HG02840 (cell line): ENCODE data around the gene CACNA2D3.

Source experiments
- ATAC-seq: cut with Tn5 transposase; IDR thresholded peaks from one replicate; pipeline ENCODE4 v1.9.1; 2021; ENCODE audit warnings: mild to moderate bottlenecking, moderate library complexity, moderate number of reproducible peaks; ENCODE audit not compliant: unreplicated experiment, low FRiP score

CACNA2D3 gene

DNA sequence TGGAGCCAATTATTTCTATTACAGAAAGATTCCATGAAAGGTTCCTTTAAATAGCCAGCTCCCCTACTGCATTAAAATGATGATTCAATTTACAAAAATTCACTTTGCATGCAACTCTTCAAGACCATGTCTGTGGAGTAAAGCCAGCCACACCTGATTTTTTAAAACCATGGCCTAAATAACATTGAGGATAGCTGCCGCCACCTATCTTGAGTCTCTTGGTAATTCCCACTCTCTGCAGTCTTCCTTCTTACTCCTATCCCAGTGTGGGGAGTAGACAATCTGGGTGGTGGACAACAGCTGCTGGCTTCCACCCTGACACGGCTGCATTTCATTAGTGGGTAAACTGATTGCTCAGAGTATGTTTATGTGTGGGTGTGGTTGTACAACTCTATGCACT is 794.8 kb downstream of the CACNA2D3 start:
- no peak for ATAC-seq

DNA sequence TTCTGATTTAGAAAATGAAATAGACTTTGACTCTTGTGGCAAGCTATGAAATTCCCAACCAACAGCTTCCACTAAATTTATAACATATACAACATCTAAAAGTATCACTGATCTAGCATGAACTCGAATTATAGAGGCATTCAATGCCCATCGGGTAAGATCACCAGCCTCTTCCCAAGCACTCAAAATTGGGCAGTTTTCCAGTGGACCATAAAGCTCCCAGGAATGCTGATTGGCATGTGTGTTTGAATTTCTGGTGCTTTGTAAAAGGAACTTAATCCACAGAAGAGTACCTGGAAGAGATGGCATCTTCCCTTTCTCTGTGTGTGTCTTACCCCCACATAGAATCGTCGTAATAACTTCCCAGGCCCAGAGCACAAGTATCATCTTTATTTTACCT is 795.5 kb downstream of the CACNA2D3 start:
- no peak for ATAC-seq

DNA sequence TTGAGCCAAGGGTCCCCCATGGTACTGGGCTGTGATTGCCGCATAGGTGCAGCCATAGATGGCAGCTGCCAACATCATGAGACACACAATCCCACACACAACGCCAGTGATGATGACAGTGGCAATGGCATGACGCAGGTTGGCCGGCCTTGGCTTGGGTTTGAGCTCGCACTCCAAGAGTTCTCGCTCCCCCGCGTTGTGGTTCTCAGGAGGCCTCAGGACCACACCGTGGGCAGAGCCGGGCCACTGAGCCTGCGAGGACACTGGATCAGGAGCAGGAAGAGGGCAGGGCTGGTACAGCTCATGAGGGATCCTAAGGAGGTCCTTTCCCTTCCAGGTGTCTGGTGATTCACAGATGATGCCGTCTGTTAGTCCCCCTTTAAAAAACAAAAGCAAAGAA is 796.2 kb downstream of the CACNA2D3 start:
- no peak for ATAC-seq

DNA sequence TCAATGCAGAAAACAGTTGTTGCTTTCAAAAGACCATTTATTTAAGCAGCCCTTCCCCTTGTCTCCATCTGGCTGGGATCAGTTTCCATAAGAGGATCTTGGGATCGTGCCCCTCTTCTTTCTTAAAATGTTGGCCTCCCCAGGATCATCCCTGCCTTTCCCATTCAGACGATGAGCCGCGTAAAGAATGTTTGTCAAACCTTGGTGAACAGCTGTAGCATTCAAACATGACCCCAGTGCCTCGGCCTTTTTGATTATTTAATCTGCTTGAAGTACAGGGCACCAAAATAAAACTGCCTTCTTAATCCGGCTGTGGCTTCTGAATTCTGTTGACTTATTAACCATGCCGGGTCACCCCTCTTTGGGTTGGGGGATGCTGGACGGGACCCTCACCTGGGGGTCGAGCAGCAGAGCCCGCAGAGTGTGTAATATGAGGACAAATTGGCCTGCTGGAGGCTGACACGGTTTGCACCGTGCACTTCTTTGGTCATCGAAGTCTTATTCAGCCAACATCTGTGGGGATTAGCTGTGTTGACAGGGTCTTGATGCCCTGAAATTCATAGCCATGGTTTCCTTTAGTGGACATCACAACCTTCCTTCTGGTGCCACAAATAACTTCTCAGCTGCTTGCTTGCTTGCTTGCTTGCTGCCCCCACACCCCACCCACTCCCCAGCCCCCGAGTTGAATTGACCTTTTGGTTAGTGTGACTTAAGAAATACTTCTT is 805.9 kb downstream of the CACNA2D3 start, which contains the start of gene LRTM1:
TSS of gene LRTM1 (minus strand) at position 14 of the 725 bp plus-strand sequence. CDS start 148 bp downstream, outside the sequence.
- ATAC-seq = no peak

DNA sequence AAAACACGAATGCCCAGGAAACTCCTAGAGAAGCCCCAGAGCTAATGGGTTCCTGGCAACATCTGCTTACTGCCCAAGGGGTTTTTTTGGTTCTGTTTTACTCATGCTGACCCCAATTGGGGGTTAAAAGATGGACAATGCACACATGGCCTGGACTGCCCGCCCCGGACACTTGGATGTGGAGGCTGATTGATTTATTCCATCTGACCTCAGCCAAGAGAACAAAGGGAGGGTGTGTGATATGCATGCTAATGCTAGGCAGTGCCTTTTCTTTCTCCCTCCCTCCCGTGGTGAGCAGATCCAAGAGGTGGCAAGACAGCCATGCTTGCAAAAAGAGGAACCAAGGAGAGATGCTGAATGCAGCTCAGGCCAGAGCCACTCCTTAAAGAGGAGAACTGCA is 808.8 kb downstream of the CACNA2D3 start:
- no peak for ATAC-seq

DNA sequence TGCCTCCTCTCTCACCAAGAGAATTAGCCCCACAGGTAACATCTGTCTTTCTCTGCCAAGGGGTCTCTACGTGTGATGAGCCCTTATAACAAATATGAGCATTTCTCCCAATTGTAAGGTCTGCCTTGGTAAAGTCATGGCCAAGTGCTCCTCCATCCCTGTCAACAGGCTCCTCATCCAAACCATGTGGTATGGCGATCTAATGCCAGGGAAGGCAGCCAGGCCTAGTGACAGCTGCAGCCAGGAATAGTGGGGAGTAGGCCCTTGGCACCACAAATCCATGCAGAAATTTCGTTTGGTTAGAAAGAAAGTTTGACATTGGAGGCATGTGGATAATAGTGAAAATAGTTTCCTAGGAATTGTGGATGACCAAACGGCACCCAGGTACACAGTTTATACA is 810.3 kb downstream of the CACNA2D3 start:
- ATAC-seq = no peak

DNA sequence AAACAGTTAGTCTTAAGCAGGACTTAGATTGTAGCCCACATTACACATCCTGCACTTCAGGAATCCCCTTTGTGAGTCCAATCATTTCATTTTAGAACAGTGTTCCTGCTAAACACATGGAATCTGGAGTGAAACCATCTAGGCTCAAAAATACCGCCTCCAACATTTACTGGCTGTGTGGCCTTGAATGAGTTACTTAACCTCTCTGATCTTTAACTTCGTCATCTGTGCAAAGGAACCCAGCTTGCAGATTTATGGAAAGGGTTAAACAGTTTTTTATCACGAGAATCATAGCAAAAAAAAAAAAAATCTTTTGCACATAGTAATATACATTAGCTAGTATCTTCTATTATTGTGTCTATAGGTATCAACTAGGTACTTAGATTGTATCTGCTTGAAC is 813.5 kb downstream of the CACNA2D3 start:
- ATAC-seq = no peak

DNA sequence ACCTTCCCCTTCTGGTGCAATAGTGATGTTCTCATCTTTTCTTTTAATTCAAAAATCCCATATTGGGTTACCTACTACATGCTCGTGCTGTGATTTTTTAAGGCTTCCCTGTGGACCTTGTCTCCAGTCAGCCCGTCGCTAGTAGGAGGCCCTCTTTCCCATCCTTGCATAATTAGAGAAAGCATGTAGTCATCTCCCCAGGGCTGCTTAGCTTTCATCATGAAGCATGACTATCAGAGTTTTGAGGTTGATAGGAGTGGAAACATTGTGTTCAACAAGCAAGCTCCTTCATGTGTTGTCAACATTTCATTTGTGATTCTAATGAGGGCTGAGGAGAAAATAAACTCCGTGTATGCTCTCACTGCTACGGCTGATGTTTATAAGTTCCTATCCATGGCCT is 814.2 kb downstream of the CACNA2D3 start:
- no peak for ATAC-seq

DNA sequence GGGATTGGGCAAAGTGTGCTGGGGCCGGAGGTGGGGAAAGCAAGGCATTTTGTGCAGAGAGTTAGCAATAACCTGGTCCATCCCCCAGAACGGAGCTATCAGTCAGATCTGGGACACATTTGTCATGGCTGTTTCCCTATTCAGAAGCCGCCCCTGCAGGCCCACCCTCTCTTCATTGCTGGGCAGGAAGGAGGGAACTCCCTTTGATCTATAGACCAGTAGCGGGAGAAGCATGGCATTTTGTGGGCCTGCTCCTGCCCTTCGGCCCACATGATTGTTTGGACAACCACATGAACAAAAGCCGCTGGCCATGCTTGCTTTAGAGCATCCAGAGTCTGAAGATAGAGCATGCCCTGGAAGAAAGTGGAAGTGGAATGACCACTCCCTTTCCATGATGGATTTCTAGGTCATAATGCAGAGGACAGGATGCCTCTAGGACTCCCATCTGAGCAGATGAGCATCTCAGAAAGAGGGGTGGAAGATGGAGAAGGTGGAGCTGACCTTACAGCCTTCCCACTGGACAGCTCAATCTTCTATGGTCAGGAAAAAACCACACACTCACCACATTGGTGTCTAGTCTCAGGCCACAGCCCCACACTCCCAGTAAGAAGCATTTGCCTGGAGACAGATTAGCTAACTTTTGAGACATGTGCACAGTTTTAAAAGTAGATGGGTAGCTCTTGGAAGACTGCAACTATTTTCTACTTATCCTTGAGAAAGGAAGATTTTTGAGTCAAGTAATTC is 817.4 kb downstream of the CACNA2D3 start:
- no peak for ATAC-seq

DNA sequence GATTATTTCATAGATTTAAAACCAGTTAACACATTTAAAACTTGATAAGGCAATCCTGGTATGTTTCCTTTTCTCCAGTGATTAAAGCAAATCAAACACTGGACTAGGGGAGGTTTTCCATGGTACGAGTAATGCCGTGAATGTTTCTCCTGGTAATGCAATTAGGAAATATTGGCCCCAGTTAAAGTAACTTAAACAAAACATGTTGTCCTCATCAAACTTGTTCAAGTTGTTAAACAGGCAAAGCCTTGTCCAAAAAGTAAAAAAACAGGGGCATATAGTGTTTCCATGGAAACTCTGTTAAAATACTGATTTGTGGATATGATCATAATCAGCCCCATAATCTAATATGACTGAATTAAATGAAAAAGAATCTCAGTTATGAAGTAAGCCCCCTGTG is 818.6 kb downstream of the CACNA2D3 start:
- no peak for ATAC-seq

DNA sequence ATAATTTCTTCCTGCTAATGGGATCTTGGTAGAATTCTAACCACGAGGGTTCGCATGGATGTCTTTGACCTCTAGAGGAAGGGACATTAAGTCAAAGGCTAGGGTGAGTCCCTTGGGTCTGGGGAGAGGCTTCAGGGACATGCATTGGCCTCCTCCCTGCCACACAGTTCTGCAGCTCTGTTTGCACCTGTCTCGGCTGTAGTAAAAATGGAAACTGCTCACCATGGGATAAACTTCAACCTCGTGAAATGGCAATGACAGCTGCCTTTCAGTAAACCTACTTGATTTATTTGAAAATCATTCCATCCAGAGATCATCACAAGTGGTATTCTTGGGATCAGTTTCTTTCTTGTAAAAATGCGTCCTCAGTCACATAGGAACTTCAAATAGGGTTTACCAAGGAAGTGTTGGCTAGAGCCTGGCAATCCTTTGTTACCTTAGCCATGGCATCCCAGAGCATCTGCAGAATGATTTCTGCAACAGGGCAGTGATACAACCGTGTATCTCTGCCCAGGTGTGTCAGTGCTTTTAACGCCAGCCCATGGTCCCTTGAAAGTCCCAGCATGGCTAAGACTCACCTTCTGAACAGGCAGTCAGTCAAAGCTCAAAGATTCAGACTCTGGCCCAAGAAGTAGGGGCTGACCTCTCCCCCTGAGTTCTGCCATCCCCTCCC is 819.5 kb downstream of the CACNA2D3 start:
- ATAC-seq = no peak

DNA sequence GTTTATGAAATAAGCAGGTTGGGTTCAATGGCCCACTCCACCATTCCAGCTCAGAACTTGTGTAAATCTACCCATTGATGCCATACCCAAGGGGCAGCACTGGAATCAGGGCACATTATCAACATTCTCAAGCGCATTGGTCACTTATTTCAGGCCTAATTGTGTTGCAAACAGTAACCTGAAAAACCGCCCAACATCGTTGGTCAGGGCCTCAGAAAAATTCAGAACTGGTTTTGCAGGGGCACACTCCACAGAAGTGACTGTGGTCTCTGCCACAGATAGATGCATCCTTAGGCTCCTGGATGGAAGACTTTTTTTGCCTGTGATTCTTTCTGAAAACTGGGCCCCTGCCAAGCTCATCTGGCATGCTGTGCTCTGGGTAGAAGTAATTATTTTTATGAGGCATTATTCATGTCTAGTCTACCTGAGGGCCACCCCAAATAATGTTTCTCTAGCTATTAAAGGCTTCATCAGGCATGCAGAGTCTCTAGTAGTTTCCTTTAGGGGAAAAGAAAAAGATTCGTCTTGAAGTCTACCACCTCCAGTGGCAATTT is 827.2 kb downstream of the CACNA2D3 start:
- no peak for ATAC-seq

DNA sequence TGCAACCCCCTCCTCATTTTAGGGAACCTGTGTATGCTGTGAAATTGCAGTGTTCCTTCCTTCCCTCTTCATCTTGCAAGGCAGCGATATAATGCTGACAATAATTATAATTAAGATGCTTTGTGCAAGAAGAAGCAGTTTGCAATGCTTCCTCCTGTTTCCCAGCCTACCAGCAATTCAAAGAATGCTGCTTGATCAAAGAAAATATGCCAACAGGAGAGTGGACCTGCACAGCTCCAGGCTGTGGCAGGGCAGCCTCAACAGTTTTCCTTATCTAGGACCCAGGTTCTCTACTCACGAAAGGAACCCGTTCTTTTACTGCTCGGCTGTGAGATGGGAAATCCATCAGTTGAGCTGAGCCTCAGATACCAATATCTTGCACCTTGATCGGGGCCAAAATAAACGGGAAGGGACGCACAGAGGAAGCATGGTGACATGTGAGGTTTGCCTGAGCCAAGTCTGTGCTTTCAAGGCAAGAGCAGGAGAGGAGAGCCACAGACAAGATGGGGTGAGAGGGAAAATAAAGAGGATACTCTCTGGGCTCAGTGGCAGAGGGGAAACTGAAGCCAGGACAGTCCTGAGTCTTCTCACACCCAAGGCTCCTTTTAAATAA is 828.1 kb downstream of the CACNA2D3 start:
- ATAC-seq = no peak

DNA sequence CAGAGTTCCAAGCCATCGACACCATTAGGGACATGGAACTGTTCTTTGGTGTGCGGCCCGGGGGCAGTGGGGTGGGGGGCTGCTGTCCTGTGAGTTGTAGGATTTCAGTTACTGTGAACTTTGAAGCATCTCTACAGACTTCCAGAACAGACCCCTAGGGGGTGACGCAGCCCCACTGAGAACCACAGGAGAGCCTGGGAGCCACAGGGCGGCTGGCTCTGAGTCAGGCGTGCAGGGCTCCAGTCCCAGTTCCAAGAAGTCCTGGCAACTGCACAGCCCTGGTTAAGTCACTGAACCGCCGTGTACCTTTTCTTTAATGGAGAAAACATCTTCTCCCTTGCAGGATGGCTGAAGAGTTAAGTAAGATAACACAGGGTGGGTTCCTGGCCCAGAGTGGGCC is 829.1 kb downstream of the CACNA2D3 start:
- no peak for ATAC-seq

DNA sequence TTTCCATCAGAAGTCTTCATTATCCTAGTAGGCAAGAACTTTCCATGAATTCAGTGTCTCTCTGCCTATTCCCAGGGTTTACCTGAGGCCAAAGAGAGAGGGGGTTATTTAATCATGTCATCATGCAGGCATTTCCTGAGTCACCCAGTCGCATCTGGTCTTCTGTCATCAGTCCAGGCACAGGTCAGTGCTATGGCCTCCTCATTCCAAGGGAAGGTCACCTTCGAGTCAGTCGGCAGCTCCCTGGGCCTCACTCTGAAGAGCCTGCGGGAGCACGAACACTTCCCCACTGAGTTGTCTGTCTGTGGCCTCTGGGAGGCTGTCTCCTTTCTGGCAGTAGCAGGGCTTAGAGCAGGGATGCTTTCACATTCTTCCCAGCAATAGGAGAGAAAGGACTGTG is 831.7 kb downstream of the CACNA2D3 start:
- ATAC-seq = no peak

DNA sequence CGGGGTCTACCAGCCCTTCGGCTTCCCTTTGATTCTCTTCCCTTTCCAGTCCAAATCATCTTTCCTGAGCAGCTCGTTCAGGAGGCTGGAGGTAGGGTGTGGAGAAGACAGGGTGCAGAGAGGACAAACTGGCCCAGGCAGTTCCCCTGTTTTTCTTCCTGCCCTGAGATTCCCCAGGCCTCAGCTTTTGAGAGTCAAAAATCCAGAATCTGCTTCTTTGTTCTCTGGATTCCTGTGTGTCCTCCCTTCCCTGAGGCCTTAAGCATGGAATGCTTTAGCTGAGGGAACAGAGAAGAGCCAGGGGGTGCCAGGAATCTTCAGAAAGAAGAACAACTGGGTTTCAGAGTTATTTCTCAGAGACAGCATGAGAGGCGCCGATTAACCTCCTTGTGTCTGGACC is 832.2 kb downstream of the CACNA2D3 start:
- no peak for ATAC-seq

DNA sequence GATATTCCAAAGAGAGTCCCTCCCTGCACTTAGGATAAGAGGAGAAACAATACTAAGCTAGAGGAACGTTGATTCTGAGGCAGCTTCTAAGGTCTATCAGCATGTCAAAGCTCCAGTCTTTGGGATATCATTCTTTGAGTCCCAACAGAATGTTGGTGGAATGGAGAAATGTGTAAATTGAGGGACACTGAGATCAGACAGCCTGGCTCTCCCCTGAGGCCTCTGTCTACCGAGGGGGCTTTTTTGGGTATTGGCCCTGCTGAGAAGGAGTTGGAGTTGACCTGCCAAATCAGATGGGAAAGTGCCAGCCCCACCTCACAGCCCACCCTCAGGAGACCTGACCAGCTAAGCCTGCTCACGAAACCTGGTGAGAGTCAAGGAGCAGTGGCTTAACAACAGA is 833.1 kb downstream of the CACNA2D3 start:
- ATAC-seq = no peak

DNA sequence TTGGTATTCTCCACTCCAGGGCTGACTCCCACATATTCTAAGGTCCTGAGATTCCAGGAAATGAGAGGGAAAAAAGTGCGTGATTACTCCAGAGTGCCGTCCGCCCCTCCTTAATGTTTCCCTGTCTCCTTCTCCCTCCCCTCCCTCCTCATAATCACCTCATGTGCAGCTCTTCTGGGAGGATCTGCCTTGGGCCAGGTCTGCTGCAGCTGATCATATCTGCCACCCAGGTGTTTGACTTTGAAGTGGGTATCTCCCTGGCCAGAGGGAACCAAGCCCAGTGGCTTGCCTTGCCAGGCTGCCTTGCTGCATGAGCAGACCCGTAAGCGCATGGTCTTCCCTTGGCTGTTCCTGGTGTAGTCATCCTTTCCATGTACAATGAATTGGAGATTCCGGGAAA is 833.6 kb downstream of the CACNA2D3 start:
- ATAC-seq = no peak

DNA sequence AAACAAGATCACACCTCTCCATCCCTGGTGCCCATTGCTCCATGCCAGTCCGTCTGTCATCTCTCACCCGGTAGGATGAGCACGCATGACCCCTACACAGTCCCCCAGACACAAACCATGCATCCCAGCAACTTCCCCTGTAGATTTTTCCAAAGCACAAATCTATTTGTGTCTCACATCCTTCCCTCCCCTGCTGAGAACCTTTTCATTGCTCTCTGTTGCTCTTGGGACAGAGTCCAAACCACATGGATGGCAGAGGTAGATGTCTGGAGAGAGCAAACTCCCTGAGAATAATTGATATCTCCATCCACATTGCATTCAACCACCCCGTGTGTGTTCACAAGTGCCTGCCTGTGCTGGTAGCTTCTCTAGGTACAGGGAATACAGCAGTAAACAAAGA is 835.4 kb downstream of the CACNA2D3 start:
- ATAC-seq = no peak

DNA sequence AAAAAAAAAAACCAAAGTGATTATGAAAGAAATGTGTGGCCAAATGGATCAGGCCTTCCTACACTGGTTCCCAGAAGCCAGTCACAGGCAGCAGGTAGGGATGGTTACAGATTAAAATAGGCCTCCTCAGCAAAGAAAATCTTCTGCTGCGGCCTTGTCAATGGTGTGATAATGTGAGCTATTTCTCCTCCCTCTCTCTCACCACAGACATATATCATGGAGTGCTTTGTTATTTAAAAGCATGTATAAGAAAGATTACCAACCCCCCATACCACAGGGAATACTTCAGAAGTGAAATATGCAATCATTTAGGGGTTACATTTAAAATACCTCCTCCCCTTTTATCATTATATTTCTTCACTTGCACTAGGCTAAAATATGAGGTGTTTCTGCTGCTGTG is 837.7 kb downstream of the CACNA2D3 start:
- no peak for ATAC-seq

DNA sequence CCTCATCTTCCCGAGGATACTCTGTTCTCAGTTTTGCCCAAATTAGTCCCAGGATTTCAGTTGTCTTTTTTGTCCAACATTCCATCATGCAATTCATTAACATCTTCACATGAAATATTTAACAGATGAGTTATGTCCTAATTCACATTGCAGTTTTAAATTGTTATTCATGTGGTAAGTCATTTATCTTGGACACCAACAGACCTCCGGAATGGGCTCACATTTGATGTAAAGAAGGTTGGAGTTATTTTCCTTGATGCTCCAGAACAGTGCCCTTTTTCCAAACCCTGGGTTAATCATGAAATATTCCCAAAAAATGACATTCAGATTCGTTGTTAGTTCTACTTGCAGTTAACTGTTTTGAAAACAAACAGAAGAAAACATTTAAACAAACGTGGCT is 838.3 kb downstream of the CACNA2D3 start:
- no peak for ATAC-seq
